GM19455 (cell line): ENCODE results near the gene HSFX2.
A peak's percentile ranks its signal among the peaks of the same experiment; 100 is the strongest.
"Not testable (repeated sequence)": the region's sequence is repeated elsewhere in the genome, so short reads cannot be mapped to it uniquely, and the experiment has no call there.

Source experiments
- ATAC-seq: cut with Tn5 transposase; IDR thresholded peaks from one replicate; pipeline ENCODE4 v1.9.1; 2021; ENCODE audit not compliant: unreplicated experiment

Gene HSFX2

DNA sequence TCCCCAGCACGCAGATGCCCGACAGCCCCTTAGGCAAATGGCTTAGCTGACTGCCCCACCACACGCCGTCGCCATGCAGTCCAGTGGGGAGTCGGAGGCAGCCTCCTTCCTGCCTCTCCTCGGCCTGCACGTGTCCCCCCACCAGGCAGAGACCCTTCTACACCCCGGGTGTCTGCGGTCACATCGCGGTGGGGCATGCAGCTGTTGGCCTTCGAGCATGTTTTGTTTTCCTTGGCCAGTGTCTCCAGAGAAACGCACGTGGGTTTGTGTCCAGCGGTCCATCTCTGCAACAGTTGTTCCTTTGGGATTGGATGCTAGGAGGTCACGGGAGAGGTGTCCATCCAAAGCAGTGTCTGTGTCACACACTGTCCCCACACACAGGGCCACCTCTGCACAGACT is at the start of gene HSFX2:
Gene HSFX2 (minus strand): TSS at position 101 of the 400 bp plus-strand sequence. CDS start 614 bp downstream, outside the sequence.
- not testable (repeated sequence) for ATAC-seq

GRCh38 chrX:149643496-149643895 is 48.4 kb upstream of the HSFX2 start:
- no peak for ATAC-seq

- no peak for ATAC-seq
These were observed 46.7 kb upstream of the HSFX2 start for GRCh38 chrX:149641835-149642234.

DNA sequence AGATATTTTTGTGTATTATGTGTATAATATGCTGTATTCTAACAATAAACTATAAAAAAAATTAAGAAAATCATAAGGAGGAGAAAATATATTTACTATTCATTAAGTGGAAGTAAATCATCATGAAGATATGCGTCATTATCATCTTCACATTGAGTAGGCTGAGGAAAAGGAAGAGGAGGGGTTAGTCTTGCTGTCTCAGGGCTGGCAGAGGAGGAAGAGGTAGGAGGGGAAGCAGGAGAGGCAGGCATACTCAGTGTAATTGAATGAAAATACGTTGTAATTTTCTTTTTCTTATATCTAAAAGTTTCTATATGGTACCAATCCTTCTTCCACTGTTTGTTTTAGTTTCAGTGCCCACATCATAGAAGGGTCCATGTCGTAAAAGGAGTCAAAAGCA is 46.3 kb upstream of the HSFX2 start:
- ATAC-seq: no peak

GRCh38 chrX:149639568-149639967 is 44.5 kb upstream of the HSFX2 start:
- ATAC-seq: no peak

GRCh38 chrX:149638860-149639259 is 43.7 kb upstream of the HSFX2 start:
- no peak for ATAC-seq

DNA sequence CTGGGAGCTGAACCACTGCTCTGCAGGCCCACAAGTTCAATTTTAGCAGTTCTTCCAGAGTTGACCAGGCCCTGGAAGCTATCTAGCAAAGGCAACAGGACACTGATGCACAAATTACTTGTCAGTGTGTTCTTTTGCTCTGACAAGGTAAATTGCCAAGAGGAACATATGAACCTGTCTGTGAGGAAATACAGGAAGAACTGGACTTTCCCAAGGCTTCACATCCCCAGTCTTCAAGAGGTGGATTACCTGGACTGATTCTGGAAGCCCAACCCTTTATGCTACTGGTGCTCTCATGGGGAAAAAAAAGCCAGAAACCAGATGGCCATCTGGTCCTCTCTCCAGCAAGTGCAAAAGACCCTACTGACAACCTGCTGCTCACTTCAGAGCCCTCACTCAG is 38.4 kb upstream of the HSFX2 start:
- no peak for ATAC-seq

DNA sequence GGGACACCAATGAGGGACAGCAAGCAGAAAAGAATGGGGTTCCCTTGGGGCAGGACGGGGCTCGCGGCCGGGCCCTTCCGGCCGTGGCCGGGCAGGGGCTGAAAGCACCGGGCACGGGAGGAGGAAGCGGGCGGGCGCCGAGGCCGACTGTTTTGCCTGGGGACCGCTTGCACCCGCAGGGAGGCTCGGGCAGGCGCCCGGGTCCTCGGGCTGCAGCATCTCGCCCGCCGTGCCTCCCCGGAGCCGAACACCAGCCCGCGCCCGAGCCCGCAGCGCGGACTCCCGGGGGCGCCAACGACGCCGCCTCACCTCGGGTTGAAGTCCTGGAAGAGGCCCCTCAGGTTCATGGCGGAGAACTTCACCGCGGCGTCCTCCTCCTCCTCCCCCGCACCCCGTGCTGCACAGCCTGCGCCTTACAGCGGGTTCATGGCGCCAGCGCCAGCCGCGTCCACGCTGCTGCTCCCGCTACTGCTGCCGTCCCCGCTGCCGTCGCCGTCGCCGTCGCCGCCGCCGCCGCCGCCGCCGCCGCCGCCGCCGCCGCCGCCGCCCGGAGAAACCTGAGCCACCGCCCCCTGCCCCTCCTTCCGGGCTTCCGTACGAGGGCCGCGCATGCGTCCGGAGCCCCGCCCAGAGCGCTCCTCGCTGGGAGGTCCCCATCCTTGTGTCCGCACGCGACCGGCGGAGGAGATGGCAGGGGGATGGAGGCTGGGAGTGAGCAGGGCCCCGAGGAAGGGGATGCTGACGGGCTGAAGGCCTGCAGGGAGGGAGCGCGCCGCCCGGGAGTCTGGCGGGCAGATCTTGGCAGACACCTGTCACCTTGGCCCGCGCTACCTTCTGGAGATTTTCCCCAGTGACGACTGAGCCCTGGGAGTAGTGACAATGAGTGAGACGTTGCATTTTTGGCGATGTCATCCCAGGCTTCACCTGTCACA is 36.4 kb upstream of the HSFX2 start, which contains the start of gene TMEM185A:
Gene TMEM185A (minus strand): TSS at position 559 of the 932 bp plus-strand sequence. CDS start 212 bp downstream, at position 347.
- peak; percentile 94 for ATAC-seq

DNA sequence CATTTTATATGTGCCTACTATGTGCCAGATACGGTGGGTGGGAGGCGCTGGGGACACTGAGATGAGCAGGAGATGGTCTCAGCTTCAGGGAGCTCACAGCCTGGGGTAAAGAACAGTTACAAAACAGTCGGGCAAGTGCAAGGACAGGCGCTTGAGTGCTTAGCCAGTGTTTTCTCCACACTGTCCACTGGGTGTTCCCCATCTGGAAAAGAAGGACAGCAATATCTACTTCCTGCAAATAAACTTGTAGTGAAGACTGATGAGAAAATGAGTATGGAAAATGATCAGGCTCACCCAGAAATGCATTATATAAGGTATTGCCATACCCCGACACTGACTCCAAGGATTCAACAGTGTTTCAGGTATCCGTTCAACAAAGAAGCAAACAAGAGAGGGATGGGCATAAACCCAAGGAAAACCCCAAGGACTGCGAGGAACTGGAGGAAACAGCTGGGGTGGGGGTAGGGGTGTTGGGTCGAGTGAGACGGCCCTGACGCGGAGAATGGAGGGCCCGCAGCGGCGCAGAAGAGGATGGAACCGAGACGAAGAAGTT is 35.6 kb upstream of the HSFX2 start:
- no peak for ATAC-seq

DNA sequence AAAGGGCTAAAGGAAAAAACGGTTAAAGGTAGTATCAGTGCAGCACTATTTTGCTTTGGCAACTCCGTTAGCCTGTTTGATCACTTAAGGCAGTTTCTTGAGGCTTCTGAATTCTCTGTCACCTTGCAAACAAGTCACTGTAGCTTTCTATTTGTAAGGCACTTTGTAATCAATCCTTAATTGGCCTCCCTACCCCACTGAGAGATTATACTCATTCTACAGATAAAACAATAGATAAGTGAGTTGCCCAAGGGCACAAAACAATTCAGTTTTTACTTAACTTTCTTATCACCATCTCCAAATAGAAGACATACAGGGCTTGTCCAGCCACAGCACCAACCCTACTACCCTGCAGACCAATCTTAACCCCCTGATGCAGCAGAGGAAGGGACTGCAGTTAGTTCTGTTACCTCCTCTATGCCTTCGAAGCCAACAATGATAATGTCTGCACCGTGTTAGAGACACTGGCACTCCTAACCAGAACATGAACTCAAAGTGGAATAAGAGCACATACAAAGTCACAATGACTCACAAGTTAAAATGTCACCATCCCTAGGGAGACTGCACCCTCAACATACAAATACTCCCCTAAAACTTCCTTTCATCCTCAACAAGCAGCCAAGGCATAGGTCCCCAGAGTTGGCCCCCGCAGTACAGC is 34.7 kb upstream of the HSFX2 start:
- ATAC-seq: no peak

DNA sequence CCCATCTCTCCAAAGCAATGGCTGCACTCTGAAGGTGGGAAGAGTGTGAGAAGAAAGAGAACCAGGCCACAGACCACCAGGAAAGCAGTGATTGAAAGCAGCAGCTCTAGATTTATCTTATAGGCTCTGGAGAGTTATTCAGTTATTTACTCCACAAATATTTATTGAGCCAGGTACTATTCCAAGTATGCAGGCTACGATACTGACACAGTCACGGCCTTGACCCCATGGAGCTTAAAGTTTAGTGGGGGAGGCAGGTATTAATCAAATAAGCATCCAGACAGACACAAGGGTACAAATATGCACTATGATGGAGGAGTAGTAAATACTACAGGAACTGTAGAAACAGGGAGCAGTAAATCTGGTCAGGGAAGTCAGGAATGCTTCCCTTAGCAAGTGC is 33.7 kb upstream of the HSFX2 start:
- no peak for ATAC-seq

DNA sequence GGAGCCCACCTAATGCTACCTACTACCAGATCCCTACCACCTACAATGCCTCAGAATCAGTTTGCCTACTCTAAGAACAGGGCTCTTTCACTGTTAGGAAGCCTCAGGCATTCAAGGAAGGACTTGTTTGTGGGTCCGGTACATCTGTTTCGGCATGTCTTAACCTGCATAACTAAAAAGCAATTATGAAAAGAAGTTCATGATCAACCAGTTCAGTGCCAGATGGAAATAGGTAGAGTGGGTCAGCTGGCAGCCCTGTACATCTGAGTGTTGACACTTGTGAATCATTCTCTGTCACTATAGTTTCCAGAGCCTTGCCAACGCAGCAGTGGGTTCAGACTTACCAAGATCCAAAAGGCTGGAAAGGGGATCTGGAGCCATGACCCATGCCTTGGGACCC is 33.2 kb upstream of the HSFX2 start:
- no peak for ATAC-seq

GRCh38 chrX:149626829-149627228 is 31.7 kb upstream of the HSFX2 start:
- not testable (repeated sequence) for ATAC-seq

GRCh38 chrX:149619662-149620061 is 24.5 kb upstream of the HSFX2 start:
- ATAC-seq: not testable (repeated sequence)

- no peak for ATAC-seq
These were observed 23.8 kb upstream of the HSFX2 start for GRCh38 chrX:149618871-149619270.

GRCh38 chrX:149611623-149612175 is 16.6 kb upstream of the HSFX2 start:
- no peak for ATAC-seq

DNA sequence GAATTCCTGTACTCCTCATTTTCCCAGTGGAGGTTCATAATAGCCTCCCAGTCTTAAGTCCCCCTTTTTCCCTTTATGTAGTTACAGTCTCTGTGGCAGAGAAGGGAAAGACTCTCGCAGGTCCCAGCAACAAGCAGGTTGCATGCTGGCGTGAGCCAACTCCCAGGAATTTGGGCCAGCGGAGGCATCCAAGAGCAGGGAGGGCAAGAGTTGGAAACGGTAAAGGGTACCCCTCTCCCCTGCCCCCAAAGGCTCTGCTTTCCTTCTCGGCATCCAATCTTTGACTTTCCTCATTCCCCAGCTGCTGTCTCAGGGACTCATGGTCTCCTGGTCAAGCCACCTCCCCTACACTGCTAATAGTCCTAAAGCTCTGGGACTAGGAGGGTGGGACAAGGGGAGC is 15.4 kb upstream of the HSFX2 start:
- no peak for ATAC-seq

DNA sequence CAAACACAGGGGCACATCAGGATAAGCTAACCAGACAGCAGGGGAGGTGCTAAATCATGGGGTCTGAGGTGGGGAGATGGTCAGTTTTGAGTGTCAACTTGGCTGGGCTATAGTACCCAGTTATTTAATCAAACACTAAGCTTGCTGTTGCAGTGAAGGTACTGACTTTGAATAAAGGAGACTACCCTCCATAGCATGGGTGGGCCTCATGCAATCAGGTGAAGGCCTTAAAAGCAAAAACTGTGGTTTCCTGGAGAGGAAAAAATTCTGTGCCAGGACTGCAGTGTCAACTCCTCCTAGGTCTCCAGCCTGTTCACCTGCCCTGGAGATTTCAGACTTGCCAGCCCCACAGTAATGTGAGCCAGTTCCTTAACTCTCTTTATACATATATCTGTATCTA is 12.6 kb upstream of the HSFX2 start:
- no peak for ATAC-seq

DNA sequence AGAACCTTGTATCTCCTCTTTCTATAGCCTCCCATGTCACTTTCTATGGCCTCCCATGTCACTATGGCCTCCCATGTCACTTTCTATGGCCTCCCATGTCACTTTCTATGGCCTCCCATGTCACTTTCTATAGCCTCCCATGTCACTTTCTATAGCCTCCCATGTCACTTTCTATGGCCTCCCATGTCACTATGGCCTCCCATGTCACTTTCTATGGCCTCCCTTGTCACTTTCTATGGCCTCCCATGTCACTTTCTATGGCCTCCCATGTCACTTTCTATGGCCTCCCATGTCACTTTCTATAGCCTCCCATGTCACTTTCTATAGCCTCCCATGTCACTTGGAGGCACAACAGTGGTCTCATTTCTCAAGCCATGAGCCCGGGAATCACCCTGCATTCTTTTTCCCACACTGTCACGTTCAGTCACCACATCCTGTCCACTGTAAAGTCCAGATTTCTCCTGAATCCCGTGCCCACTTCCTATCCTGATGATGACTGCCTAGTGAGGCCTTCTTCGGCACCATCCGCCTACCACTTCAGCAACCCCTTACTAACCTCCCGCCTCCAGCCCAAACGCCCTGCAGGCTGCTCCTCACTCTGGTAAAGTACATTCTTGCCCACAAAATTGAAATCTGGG is 10.3 kb upstream of the HSFX2 start:
- not testable (repeated sequence) for ATAC-seq

- not testable (repeated sequence) for ATAC-seq
These were observed 3.5 kb upstream of the HSFX2 start for GRCh38 chrX:149598603-149599002.

GRCh38 chrX:149595943-149596342 is 829 bp upstream of the HSFX2 start:
- not testable (repeated sequence) for ATAC-seq
